Fibroblast of pulmonary artery (primary cell): ENCODE data around the gene PRLR.

Source experiments
- DNase-seq: peaks from one replicate; pipeline ENCODE4 v3.0.0-alpha.2; 2010; ENCODE audit warnings: low read depth
- H3K4me3 ChIP-seq: replicated peaks from 2 replicates; pipeline ENCODE4 v1.5.1; 2011; ENCODE audit warnings: low read depth, mild to moderate bottlenecking, control low read depth, low read length, moderate library complexity
- CTCF ChIP-seq: IDR thresholded peaks from 2 replicates; pipeline ENCODE4 v1.5.1; 2011; ENCODE audit warnings: mild to moderate bottlenecking, control low read depth, low read length, inconsistent platforms; ENCODE audit errors: missing control alignments

PRLR gene

GRCh38 chr5:35162848-35163709, 67.2 kb downstream of the PRLR start:
- no peak for TF ChIP-seq CTCF
- DNase-seq: no peak
- no peak overlapping the region for H3K4me3 ChIP-seq

- no peak for TF ChIP-seq CTCF
- no peak overlapping the region for H3K4me3 ChIP-seq
- no peak for DNase-seq
These were observed 68.5 kb downstream of the PRLR start for GRCh38 chr5:35161652-35162273.

- TF ChIP-seq CTCF: no peak
- no peak for DNase-seq
- H3K4me3 ChIP-seq: no peak overlapping the region
These were observed 69.7 kb downstream of the PRLR start for GRCh38 chr5:35160486-35161116.

GRCh38 chr5:35159370-35159742, 70.9 kb downstream of the PRLR start:
- no peak overlapping the region for H3K4me3 ChIP-seq
- TF ChIP-seq CTCF: no peak
- DNase-seq: peak; percentile 13

- H3K4me3 ChIP-seq: no peak overlapping the region
- peak; percentile 18 for DNase-seq
- TF ChIP-seq CTCF: no peak
These were observed 71.5 kb downstream of the PRLR start for GRCh38 chr5:35158622-35159369.

- TF ChIP-seq CTCF: no peak
- no peak for DNase-seq
- H3K4me3 ChIP-seq: no peak overlapping the region
These were observed 72.1 kb downstream of the PRLR start for GRCh38 chr5:35158204-35158603.
